Measurements from ENCODE around the gene SMARCA2.

The SMARCA2 gene

GRCh38 chr9:1978941-1979340, 36.2 kb upstream of the SMARCA2 start:
- no peak for DNase-seq (ENCODE audit: low spot score)
- ChIA-PET POLR2A (ENCODE audit: low non-redundant PET) (no interaction called here), CTCF (no interaction called here)
- TF ChIP-seq CTCF (conservative IDR thresholded peaks at IDR 0.05; ENCODE audit: low read depth): no peak
- H3K27ac ChIP-seq: no peak overlapping the region

- no peak for TF ChIP-seq CTCF (conservative IDR thresholded peaks at IDR 0.05; ENCODE audit: low read depth)
- no peak overlapping the region for H3K27ac ChIP-seq
- ChIA-PET CTCF (no interaction called here), POLR2A (ENCODE audit: low non-redundant PET) (no interaction called here)
- no peak for DNase-seq (ENCODE audit: low spot score)
Measured at GRCh38 chr9:1979741-1980367, 35.3 kb upstream of the SMARCA2 start.

- no peak overlapping the region for H3K27ac ChIP-seq
- ChIA-PET POLR2A (ENCODE audit: low non-redundant PET) (no interaction called here), CTCF (no interaction called here)
- TF ChIP-seq CTCF (conservative IDR thresholded peaks at IDR 0.05; ENCODE audit: low read depth): no peak
- DNase-seq (ENCODE audit: low spot score): no peak
Measured at GRCh38 chr9:1980387-1980786, 34.8 kb upstream of the SMARCA2 start.

GRCh38 chr9:1982074-1982473, 33.1 kb upstream of the SMARCA2 start:
- no peak overlapping the region for H3K27ac ChIP-seq
- ChIA-PET POLR2A (ENCODE audit: low non-redundant PET) (no interaction called here), CTCF (no interaction called here)
- no peak for TF ChIP-seq CTCF (conservative IDR thresholded peaks at IDR 0.05; ENCODE audit: low read depth)
- no peak for DNase-seq (ENCODE audit: low spot score)

GRCh38 chr9:1986341-1986740, 28.8 kb upstream of the SMARCA2 start:
- CTCF ChIA-PET: no interaction called here
- DNase-seq (ENCODE audit: low spot score): no peak
- H3K27ac ChIP-seq: no peak overlapping the region
- no peak for TF ChIP-seq CTCF (conservative IDR thresholded peaks at IDR 0.05; ENCODE audit: low read depth)
- POLR2A ChIA-PET (ENCODE audit: low non-redundant PET): no interaction called here

GRCh38 chr9:1989500-1989899, 25.6 kb upstream of the SMARCA2 start:
- ChIA-PET CTCF (no interaction called here), POLR2A (ENCODE audit: low non-redundant PET) (no interaction called here)
- TF ChIP-seq CTCF (conservative IDR thresholded peaks at IDR 0.05; ENCODE audit: low read depth): no peak
- no peak overlapping the region for H3K27ac ChIP-seq
- DNase-seq (ENCODE audit: low spot score): no peak

GRCh38 chr9:1994180-1994579, 21.0 kb upstream of the SMARCA2 start:
- DNase-seq (ENCODE audit: low spot score): no peak

More at GRCh38 chr9:1994180-1994579, 21.0 kb upstream of the SMARCA2 start:
- no peak overlapping the region for H3K27ac ChIP-seq
- ChIA-PET POLR2A (ENCODE audit: low non-redundant PET) (no interaction called here), CTCF (no interaction called here)
- TF ChIP-seq CTCF (conservative IDR thresholded peaks at IDR 0.05; ENCODE audit: low read depth): no peak
